GM13977 (cell line): ENCODE results near the gene PCDH15.
"Not testable (repeated sequence)": the region's sequence is repeated elsewhere in the genome, so short reads cannot be mapped to it uniquely, and the experiment has no call there.

Experiments
- DNase-seq: peaks from one replicate; pipeline ENCODE4 v3.0.0; 2012; ENCODE audit warnings: low spot score
- in situ Hi-C: fragments of 300-500 bp; cut with MboI; formaldehyde crosslinking; loops from one replicate; pipeline ENCODE4 v1.12.0; 2022; ENCODE audit warnings: low sequenced_read_pairs, low pct_unique_long_range_greater_than_20kb, mixed read lengths, inconsistent platforms; ENCODE audit not compliant: unreplicated experiment
- TF ChIP-seq, protein P1 (sequence below): IDR thresholded peaks from 2 replicates; pipeline ENCODE4 v1.5.1; 2012; ENCODE audit warnings: mild to moderate bottlenecking, control low read depth; ENCODE audit not compliant: insufficient read depth; ENCODE audit errors: extremely low read depth, missing control alignments

The PCDH15 gene

GRCh38 chr10:54554028-54554427, 247.0 kb downstream of the PCDH15 start:
- in situ Hi-C loops: no loop called here
- TF ChIP-seq, protein P1, sequence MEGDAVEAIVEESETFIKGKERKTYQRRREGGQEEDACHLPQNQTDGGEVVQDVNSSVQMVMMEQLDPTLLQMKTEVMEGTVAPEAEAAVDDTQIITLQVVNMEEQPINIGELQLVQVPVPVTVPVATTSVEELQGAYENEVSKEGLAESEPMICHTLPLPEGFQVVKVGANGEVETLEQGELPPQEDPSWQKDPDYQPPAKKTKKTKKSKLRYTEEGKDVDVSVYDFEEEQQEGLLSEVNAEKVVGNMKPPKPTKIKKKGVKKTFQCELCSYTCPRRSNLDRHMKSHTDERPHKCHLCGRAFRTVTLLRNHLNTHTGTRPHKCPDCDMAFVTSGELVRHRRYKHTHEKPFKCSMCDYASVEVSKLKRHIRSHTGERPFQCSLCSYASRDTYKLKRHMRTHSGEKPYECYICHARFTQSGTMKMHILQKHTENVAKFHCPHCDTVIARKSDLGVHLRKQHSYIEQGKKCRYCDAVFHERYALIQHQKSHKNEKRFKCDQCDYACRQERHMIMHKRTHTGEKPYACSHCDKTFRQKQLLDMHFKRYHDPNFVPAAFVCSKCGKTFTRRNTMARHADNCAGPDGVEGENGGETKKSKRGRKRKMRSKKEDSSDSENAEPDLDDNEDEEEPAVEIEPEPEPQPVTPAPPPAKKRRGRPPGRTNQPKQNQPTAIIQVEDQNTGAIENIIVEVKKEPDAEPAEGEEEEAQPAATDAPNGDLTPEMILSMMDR: no peak
- DNase-seq: no peak

DNA sequence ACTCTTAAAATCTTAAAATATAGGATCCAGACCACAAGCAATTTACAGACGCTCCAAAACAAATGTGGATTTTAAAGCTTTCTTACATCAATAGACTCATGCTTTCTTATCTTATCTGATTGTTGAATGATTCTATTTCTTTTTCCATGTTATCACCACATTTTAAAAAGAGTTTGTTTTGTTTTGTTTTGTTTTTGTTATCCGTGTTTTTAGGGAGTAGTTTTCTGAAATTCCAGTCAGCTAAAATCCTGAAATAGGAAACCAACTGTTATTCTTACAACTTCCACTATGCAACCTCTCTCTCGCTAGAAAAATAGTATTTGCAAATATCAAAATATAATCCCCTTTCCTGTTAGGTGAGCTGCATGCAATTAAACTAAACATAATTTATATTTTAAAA, 251.0 kb downstream of the PCDH15 start:
- no peak for DNase-seq
- in situ Hi-C loops: no loop called here
- TF ChIP-seq, protein P1: no peak

DNA sequence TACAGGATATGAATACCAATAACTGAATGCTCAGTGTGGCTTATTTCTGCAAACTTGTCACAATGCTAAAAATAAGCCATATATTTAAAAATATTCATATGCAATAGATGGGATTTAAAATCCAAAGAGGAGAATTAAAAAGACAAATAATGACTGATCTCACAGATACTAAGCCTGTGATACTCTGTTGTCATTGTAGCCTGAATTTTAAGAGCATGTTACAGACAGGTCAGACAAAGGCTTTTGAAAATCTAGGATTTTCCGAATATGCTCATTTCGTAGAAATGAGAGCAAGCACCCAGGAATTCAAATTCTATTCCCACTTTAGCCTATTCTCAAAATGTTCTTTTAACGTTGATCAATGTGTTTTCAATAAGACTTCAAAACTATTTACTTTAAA, 269.7 kb downstream of the PCDH15 start:
- TF ChIP-seq, protein P1: no peak
- in situ Hi-C loops: no loop called here

DNA sequence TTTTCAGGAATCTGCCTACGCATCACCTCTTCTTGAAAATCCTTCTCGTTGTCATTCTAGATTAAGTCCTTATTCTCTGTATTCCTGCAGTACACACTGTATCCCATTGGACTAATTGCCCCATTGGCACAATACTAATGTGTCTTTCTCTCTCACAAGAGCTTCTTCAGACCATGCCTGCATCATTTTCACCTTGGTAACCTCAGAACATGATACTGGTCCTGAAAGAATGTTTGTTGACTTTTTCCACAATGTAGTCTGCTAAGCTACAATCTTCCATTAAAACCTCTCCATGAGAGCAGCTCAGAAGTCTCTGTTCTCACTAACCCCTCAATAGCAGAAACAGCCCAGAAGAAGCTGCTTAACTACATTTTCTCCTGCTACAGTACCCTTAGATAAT, 270.7 kb downstream of the PCDH15 start:
- in situ Hi-C loops: no loop called here
- TF ChIP-seq, protein P1: no peak
- DNase-seq: no peak

More for the DNA sequence above, 269.7 kb downstream of the PCDH15 start:
- DNase-seq: no peak

GRCh38 chr10:54525816-54526215, 275.2 kb downstream of the PCDH15 start:
- in situ Hi-C loops: no loop called here
- no peak for DNase-seq
- TF ChIP-seq, protein P1: no peak

GRCh38 chr10:54515244-54515643, 285.8 kb downstream of the PCDH15 start:
- in situ Hi-C loops, DNase-seq: not testable (repeated sequence)

- no peak for DNase-seq
- TF ChIP-seq, protein P1: no peak
- in situ Hi-C loops: no loop called here
These were observed 297.2 kb downstream of the PCDH15 start for GRCh38 chr10:54503863-54504262.
